ENCODE measurements around the gene ZRANB1. TPM values are rescaled to one million over a fixed set of nuclear protein-coding genes. Genes with fewer than 3 reads are reported as not detected.
"Not testable (repeated sequence)": the region's sequence is repeated elsewhere in the genome, so short reads cannot be mapped to it uniquely, and the experiment has no call there.

ZRANB1 gene
- polyA plus RNA-seq, 3 donors: 5.4 to 16.0 (median 10.9) TPM

GRCh38 chr10:124985162-124985561 is 43.2 kb downstream of the ZRANB1 start:
- 85 to 89% (median 86%) methylated on average over 5 of the region's 5 CpGs for WGBS, 3 donors
- H3K27ac ChIP-seq (ENCODE audit: low read depth, low read length): no peak overlapping the region

GRCh38 chr10:124987788-124988187 is 45.9 kb downstream of the ZRANB1 start:
- H3K27ac ChIP-seq (ENCODE audit: low read depth, low read length): no peak overlapping the region
- WGBS, 3 donors: 85 to 93% (median 89%) methylated on average over 1 of the region's 1 CpG

- not testable (repeated sequence) for H3K27ac ChIP-seq (ENCODE audit: low read depth, low read length)
- WGBS, 3 donors: 82 to 92% (median 90%) methylated on average over 4 of the region's 4 CpGs
Observed at GRCh38 chr10:124988753-124989152, 46.8 kb downstream of the ZRANB1 start.

GRCh38 chr10:124989526-124989925 is 47.6 kb downstream of the ZRANB1 start:
- no peak overlapping the region for H3K27ac ChIP-seq (ENCODE audit: low read depth, low read length)
- WGBS, 3 donors: 62 to 86% (median 76%) methylated on average over 10 of the region's 10 CpGs

- no peak overlapping the region for H3K27ac ChIP-seq (ENCODE audit: low read depth, low read length)
- WGBS, 3 donors: 86 to 88% (median 86%) methylated on average over 14 of the region's 14 CpGs
Observed at GRCh38 chr10:124990671-124991625, 49.0 kb downstream of the ZRANB1 start.

GRCh38 chr10:124991835-124992234 is 49.9 kb downstream of the ZRANB1 start:
- 88 to 94% (median 88%) methylated on average over 4 of the region's 4 CpGs for WGBS, 3 donors
- no peak overlapping the region for H3K27ac ChIP-seq (ENCODE audit: low read depth, low read length)

- 65 to 72% (median 67%) methylated on average over 20 of the region's 20 CpGs for WGBS, 3 donors
- no peak overlapping the region for H3K27ac ChIP-seq (ENCODE audit: low read depth, low read length)
Observed at GRCh38 chr10:124992462-124993344, 50.8 kb downstream of the ZRANB1 start.

- WGBS, 3 donors: 95 to 96% (median 95%) methylated on average over 4 of the region's 4 CpGs
- H3K27ac ChIP-seq (ENCODE audit: low read depth, low read length): no peak overlapping the region
Observed at GRCh38 chr10:124993345-124993708, 51.4 kb downstream of the ZRANB1 start.

- WGBS, 3 donors: 89 to 90% (median 89%) methylated on average over 21 of the region's 21 CpGs
- H3K27ac ChIP-seq (ENCODE audit: low read depth, low read length): no peak overlapping the region
Observed at GRCh38 chr10:124993736-124994451, 52.0 kb downstream of the ZRANB1 start.

- WGBS, 3 donors: 82 to 90% (median 89%) methylated on average over 31 of the region's 31 CpGs
Observed at GRCh38 chr10:124994573-124995473, 52.9 kb downstream of the ZRANB1 start.

GRCh38 chr10:124995605-124996004 is 53.7 kb downstream of the ZRANB1 start:
- 93 to 95% (median 94%) methylated on average over 11 of the region's 11 CpGs for WGBS, 3 donors
- no peak overlapping the region for H3K27ac ChIP-seq (ENCODE audit: low read depth, low read length)

More at GRCh38 chr10:124994573-124995473, 52.9 kb downstream of the ZRANB1 start:
- no peak overlapping the region for H3K27ac ChIP-seq (ENCODE audit: low read depth, low read length)

GRCh38 chr10:124996127-124996853 is 54.4 kb downstream of the ZRANB1 start:
- H3K27ac ChIP-seq (ENCODE audit: low read depth, low read length): no peak overlapping the region
- 81 to 92% (median 89%) methylated on average over 24 of the region's 24 CpGs for WGBS, 3 donors

- no peak overlapping the region for H3K27ac ChIP-seq (ENCODE audit: low read depth, low read length)
- WGBS, 3 donors: 87 to 94% (median 90%) methylated on average over 17 of the region's 17 CpGs
Observed at GRCh38 chr10:124996854-124997215, 54.9 kb downstream of the ZRANB1 start.

GRCh38 chr10:124997306-124997705 is 55.4 kb downstream of the ZRANB1 start:
- H3K27ac ChIP-seq (ENCODE audit: low read depth, low read length): no peak overlapping the region
- WGBS, 3 donors: 89 to 94% (median 92%) methylated on average over 11 of the region's 11 CpGs

- H3K27ac ChIP-seq (ENCODE audit: low read depth, low read length): no peak overlapping the region
- 90% methylated on average over 35 of the region's 35 CpGs for WGBS, 3 donors
Observed at GRCh38 chr10:124997771-124998623, 56.1 kb downstream of the ZRANB1 start.

- H3K27ac ChIP-seq (ENCODE audit: low read depth, low read length): no peak overlapping the region
- WGBS, 3 donors: 81 to 85% (median 85%) methylated on average over 16 of the region's 16 CpGs
Observed at GRCh38 chr10:124998624-124999291, 56.8 kb downstream of the ZRANB1 start.
